Heart left ventricle (tissue), 13 donors: ENCODE measurements around the gene ZMYM2.

Experiments used
- CTCF ChIP-seq, 12 donors: fragments of 200-600 bp; sonication (generic) in 4 of 12; IDR thresholded peaks; one replicate each; pipeline versions ENCODE4 v1.5.0 to v1.8.0; 2018 to 2022; ENCODE audit warnings: antibody characterized with exemption in 12 of 12, mild to moderate bottlenecking in 5 of 12
- POLR2A ChIP-seq, 2 donors: fragments of 450-650 bp; IDR thresholded peaks; one replicate each; pipeline ENCODE4 v1.6.1; 2017; ENCODE audit warnings: antibody characterized with exemption in 2 of 2, mild to moderate bottlenecking in 2 of 2, moderate library complexity in 2 of 2
- donor health status: ischemic (EF 13 %, LVEDD 7.1; RV severe dilation, severe dysfunction).
- donor health status: DM: no; HTN: yes; CAD: no.
- donor health status: DM: no; HTN: no; CAD: no.
- donor health status: ischemic (EF 25% LVEDD 6.9; RV normal size, moderate dysfunction).
- donor health status: ischemic (EF 25% LVEDD 5.7; RV mildly dilated, moderate dysfunction).
- donor health status: ischemic (EF 35%, LVEDD 5.7; RV mildly dilated, moderate dysfunction).
- donor health status: nonischemic (EF 11% LVEDD 7.7; RV severe dilation, severe dysfunction).
- donor health status: DM: yes; HTN: yes; CAD: no.
- donor health status: PGD.
- donor health status: ischemic (EF 29% LVEDD 5.4; RV normal size, mild dysfunction).
- donor health status: nonischemic (EF 23%, LVEDD 6.1; RV moderate dilation, normal function).

DNA sequence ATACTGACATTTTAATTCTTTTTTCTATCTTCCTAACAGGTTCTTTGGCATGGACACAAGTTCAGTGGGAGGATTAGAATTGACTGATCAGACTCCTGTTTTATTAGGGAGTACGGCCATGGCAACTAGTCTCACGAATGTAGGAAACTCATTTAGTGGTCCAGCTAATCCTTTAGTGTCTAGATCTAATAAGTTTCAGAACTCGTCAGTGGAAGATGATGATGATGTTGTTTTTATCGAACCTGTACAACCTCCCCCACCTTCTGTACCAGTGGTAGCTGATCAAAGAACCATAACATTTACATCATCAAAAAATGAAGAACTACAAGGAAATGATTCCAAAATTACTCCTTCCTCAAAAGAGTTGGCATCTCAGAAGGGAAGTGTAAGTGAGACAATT, 34.5 kb downstream of the ZMYM2 start:
- TF ChIP-seq POLR2A (IDR thresholded peaks at IDR 0.05), result no peak
- no peak for TF ChIP-seq CTCF (IDR thresholded peaks at IDR 0.05)
